H54 (cell line): ENCODE data around the gene PRR29.

Experiments used
- DNase-seq: peaks from one replicate; pipeline ENCODE4 v3.0.0; 2011; ENCODE audit warnings: low spot score, mixed read lengths; ENCODE audit not compliant: insufficient read length
- FAIRE-seq: peaks from 3 replicates; lab custom pipeline; 2011; peaks lifted over from hg19 to GRCh38; lab: Jason Lieb, UNC
- POLR2A ChIP-seq: IDR thresholded peaks from 2 replicates; pipeline ENCODE4 v1.6.1; 2011; ENCODE audit warnings: low read depth, mild to moderate bottlenecking, low read length

Gene PRR29

DNA sequence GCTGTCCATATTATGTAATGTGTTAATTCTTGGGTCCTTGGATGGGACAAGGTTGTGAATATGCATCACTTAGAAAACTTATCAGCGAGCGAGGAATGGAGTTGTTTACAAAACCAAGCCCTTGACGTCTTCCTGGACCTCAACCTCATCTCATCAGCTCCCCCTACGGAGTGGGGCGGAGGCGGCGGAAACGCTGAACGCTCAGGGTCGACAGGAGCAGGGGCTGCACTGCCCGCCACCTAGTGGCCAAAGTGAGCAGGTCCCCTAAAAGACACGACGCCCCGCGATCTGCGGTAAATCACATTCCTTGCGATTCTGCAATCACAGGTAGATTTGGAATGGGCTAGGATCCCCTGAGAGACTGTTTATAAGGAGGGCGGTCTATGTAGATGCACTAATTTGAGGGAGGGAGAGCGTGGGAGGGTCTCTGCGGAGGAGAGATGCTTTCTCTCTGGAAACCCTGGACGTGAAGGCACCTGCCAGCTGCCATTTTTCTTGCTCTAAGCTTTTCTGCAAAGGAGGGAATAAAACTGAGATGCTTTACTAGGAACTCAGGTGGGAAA is 27.7 kb downstream of the PRR29 start:
- no peak for TF ChIP-seq POLR2A
- FAIRE-seq (no peak), DNase-seq (peak; percentile 79)

- FAIRE-seq (no peak), DNase-seq (peak; percentile 73)
- no peak for TF ChIP-seq POLR2A
Observed at GRCh38 chr17:64028874-64029464, 30.8 kb downstream of the PRR29 start.

DNA sequence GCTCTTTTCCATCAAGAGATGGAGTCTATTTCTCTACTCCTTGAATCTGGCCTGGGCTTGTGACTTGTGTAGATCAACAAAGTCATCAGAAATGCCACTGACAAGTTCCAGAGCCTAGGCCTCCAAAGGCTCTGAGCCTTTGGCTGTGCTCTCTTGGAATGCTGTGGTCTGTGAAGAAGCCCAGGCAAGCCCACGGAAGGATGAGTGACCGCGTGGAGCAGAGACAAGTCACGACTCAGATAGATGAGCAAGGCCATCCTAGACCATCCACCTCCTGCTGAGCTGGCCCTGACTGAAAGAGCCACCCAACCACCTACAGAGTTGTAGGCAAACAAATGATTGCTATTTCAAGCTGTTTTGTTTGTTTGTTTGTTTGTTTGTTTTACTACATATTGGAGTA is 33.9 kb downstream of the PRR29 start:
- FAIRE-seq (no peak), DNase-seq (no peak)
- no peak for TF ChIP-seq POLR2A

GRCh38 chr17:64036198-64036922 is 38.2 kb downstream of the PRR29 start:
- no peak for FAIRE-seq

DNA sequence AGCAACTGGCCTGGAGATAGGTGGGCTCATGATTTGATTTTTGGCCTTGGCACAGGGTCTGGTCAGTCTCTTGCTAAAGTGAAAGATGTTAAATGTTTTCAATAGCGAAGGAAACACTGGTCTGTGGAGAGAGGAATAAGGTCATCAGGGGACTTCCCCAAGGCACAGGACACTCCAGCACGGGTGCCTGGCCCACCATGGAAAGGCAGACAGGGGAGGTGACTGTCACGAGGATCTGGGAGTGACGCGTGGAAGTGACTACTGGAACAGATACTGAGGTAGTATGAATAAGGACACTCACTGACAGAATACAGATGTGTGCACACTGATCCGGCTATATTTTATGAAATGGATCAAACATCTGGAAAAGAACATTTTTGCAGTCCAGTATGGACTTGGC is 39.0 kb downstream of the PRR29 start:
- no peak for TF ChIP-seq POLR2A
- no peak for FAIRE-seq
- no peak for DNase-seq

More at GRCh38 chr17:64036198-64036922, 38.2 kb downstream of the PRR29 start:
- no peak for TF ChIP-seq POLR2A
- no peak for DNase-seq

- DNase-seq (no peak), FAIRE-seq (no peak)
- TF ChIP-seq POLR2A = no peak
Observed at GRCh38 chr17:64037802-64038201, 39.7 kb downstream of the PRR29 start.

GRCh38 chr17:64038331-64039105 is 40.4 kb downstream of the PRR29 start:
- FAIRE-seq (no peak), DNase-seq (no peak)
- no peak for TF ChIP-seq POLR2A

GRCh38 chr17:64039106-64039400 is 40.9 kb downstream of the PRR29 start:
- no peak for FAIRE-seq

GRCh38 chr17:64040206-64040605 is 42.1 kb downstream of the PRR29 start:
- FAIRE-seq = no peak
- no peak for TF ChIP-seq POLR2A
- no peak for DNase-seq

More at GRCh38 chr17:64039106-64039400, 40.9 kb downstream of the PRR29 start:
- no peak for DNase-seq
- no peak for TF ChIP-seq POLR2A

DNA sequence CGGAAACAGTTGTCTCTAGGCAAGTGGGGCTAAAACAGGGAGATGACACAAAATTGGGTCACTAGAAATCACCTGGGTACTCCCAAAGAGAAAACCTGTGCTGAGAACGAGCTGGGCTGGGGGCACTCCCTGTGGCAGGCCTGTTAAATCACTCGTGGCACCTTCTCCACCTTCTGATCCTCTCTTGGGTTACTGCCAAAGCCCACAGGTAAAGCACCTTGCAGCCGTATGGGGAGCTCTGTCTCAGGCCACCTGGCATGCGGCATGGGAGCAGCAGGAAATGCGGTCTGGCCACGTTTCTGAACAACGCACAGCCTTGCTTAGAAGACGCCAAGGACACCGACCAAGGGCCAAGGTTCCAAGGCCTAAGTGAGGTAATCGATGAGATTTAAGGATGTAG is 43.8 kb downstream of the PRR29 start:
- no peak for DNase-seq
- TF ChIP-seq POLR2A = no peak
- FAIRE-seq = no peak

- FAIRE-seq (no peak), DNase-seq (no peak)
- TF ChIP-seq POLR2A = no peak
Observed at GRCh38 chr17:64042700-64043485, 44.7 kb downstream of the PRR29 start.

- no peak for DNase-seq
- no peak for TF ChIP-seq POLR2A
- no peak for FAIRE-seq
Observed at GRCh38 chr17:64045176-64045575, 47.0 kb downstream of the PRR29 start.

DNA sequence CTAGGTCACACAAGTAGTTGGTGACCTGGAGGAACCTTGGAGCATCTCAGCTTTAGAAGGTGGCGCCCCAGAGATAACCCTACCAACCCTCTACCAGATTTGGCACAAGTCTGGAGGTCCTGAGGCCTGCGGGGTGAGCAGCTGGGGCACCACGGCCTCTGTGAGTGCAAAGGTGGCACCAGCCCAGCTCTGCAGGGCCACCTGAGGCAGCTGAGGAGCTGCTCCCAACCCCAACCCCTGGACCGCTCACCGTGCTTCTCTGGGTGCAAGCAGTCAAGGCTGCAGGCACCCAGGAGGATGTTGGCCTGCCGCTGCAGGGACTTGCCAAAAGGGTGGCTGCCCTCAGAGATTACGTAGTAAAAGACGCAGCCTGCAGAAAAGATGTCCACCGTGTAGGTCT is 50.7 kb downstream of the PRR29 start:
- FAIRE-seq = no peak
- DNase-seq = no peak
- TF ChIP-seq POLR2A = no peak
